ENCODE data around the gene TRIM38.

TRIM38 gene

GRCh38 chr6:25962149-25963127 lies at the start of gene TRIM38:
Gene TRIM38, plus strand, starts transcription at chr6:25962802. Its CDS starts 3,721 bp downstream, at chr6:25966523.
- TF ChIP-seq Cebpa-rat (IDR thresholded peaks at IDR 0.05), result no peak
- Histone ChIP-seq H3K36me3 (peaks cover 28 to 32% (median 30%) of the 10 kb centered on the region in 11 experiments), H3K27me3 (no peaks in the 10 kb centered on the region), H4K20me1 (peaks cover 12 to 34% (median 19%) of the 10 kb centered on the region in 11 experiments; a peak in 15 of 22 replicates), H3K4me1 (peaks cover 74 to 78% (median 75%) of the 10 kb centered on the region in 10 experiments), H3K9me3 (replicated peaks in 1 of 11) (peaks cover 10 to 38% (median 36%) of the 10 kb centered on the region in 11 experiments), H3K9ac (peak within 1 kb of the TSS; percentile 92 to 99 (median 97)), H3K27ac (peak within 1 kb of the TSS; percentile 95 to 100 (median 98)), H3K4me2 (peak within 1 kb of the TSS; percentile 92 to 98 (median 95)), H3K4me3 (peak within 1 kb of the TSS; percentile 73 to 94 (median 84))

- no peak overlapping the region for H3K9ac ChIP-seq
- no peaks in the 10 kb centered on the region; a peak in 1 of 22 replicates for H3K9me3 ChIP-seq (replicated peaks in 1 of 11)
- H3K36me3 ChIP-seq, result no peaks in the 10 kb centered on the region
- no peak for TF ChIP-seq Cebpa-rat (IDR thresholded peaks at IDR 0.05)
- H3K27ac ChIP-seq, result no peak overlapping the region
- H3K4me1 ChIP-seq, result peaks cover 0 to 8% (median 0%) of the 10 kb centered on the region in 10 experiments; a peak in 4 of 20 replicates
- no peak overlapping the region for H3K4me3 ChIP-seq
- H4K20me1 ChIP-seq, result no peaks in the 10 kb centered on the region
- no peak overlapping the region for H3K4me2 ChIP-seq
- H3K27me3 ChIP-seq, result no peaks in the 10 kb centered on the region
These were observed 48.9 kb upstream of the TRIM38 start for GRCh38 chr6:25913741-25914140.

GRCh38 chr6:25916330-25916729 lies 46.3 kb upstream of the TRIM38 start:
- peaks cover 0 to 10% (median 2%) of the 10 kb centered on the region in 10 experiments; a peak in 7 of 20 replicates for H3K4me1 ChIP-seq

GRCh38 chr6:25916789-25917490 lies 45.7 kb upstream of the TRIM38 start:
- no peaks in the 10 kb centered on the region for H3K27me3 ChIP-seq
- no peak overlapping the region for H3K9ac ChIP-seq
- no peak overlapping the region for H3K4me2 ChIP-seq
- no peaks in the 10 kb centered on the region for H3K36me3 ChIP-seq
- no peak overlapping the region for H3K27ac ChIP-seq
- no peak overlapping the region for H3K4me3 ChIP-seq
- no peaks in the 10 kb centered on the region; a peak in 1 of 22 replicates for H3K9me3 ChIP-seq (replicated peaks in 1 of 11)
- H3K4me1 ChIP-seq, result peaks cover 0 to 9% (median 0%) of the 10 kb centered on the region in 10 experiments; a peak in 4 of 20 replicates
- TF ChIP-seq Cebpa-rat (IDR thresholded peaks at IDR 0.05), result no peak
- H4K20me1 ChIP-seq, result no peaks in the 10 kb centered on the region

More at GRCh38 chr6:25916330-25916729, 46.3 kb upstream of the TRIM38 start:
- Histone ChIP-seq H3K36me3 (no peaks in the 10 kb centered on the region), H3K9me3 (replicated peaks in 1 of 11) (no peaks in the 10 kb centered on the region; a peak in 1 of 22 replicates), H3K9ac (no peak overlapping the region), H3K27me3 (no peaks in the 10 kb centered on the region), H3K4me3 (no peak overlapping the region), H3K27ac (no peak overlapping the region), H4K20me1 (no peaks in the 10 kb centered on the region), H3K4me2 (no peak overlapping the region)
- no peak for TF ChIP-seq Cebpa-rat (IDR thresholded peaks at IDR 0.05)

- Histone ChIP-seq H3K4me1 (peaks cover 0 to 11% (median 0%) of the 10 kb centered on the region in 10 experiments; a peak in 4 of 20 replicates), H3K4me3 (no peak overlapping the region), H3K4me2 (no peak overlapping the region), H3K9me3 (replicated peaks in 1 of 11) (no peaks in the 10 kb centered on the region; a peak in 1 of 22 replicates), H3K27me3 (no peaks in the 10 kb centered on the region), H3K36me3 (no peaks in the 10 kb centered on the region), H3K9ac (no peak overlapping the region), H4K20me1 (no peaks in the 10 kb centered on the region), H3K27ac (no peak overlapping the region)
- TF ChIP-seq Cebpa-rat (IDR thresholded peaks at IDR 0.05), result no peak
These were observed 44.4 kb upstream of the TRIM38 start for GRCh38 chr6:25918083-25918683.

- no peak overlapping the region for H3K4me3 ChIP-seq
- H3K36me3 ChIP-seq, result no peaks in the 10 kb centered on the region
- no peaks in the 10 kb centered on the region for H3K27me3 ChIP-seq
- no peak overlapping the region for H3K27ac ChIP-seq
- H3K4me1 ChIP-seq, result peaks cover 0 to 11% (median 0%) of the 10 kb centered on the region in 10 experiments; a peak in 4 of 20 replicates
- H3K9me3 ChIP-seq (replicated peaks in 1 of 11), result no peaks in the 10 kb centered on the region; a peak in 1 of 22 replicates
- H4K20me1 ChIP-seq, result no peaks in the 10 kb centered on the region
- H3K9ac ChIP-seq, result no peak overlapping the region
- no peak overlapping the region for H3K4me2 ChIP-seq
- no peak for TF ChIP-seq Cebpa-rat (IDR thresholded peaks at IDR 0.05)
These were observed 42.9 kb upstream of the TRIM38 start for GRCh38 chr6:25919657-25920056.

GRCh38 chr6:25921525-25922203 lies 40.9 kb upstream of the TRIM38 start:
- Histone ChIP-seq H4K20me1 (no peaks in the 10 kb centered on the region), H3K4me1 (peaks cover 0 to 24% (median under 1%) of the 10 kb centered on the region in 10 experiments; a peak in 9 of 20 replicates), H3K36me3 (no peaks in the 10 kb centered on the region), H3K9ac (no peak overlapping the region), H3K27ac (0 out of 22 replicates have a peak overlapping the region, but pooled peaks of 1 of the 11 experiments have one; percentile 7), H3K4me2 (peak overlapping the region in 1 of 11 experiments; percentile 32; a peak in 2 of 22 replicates), H3K9me3 (replicated peaks in 1 of 11) (no peaks in the 10 kb centered on the region; a peak in 1 of 22 replicates), H3K4me3 (no peak overlapping the region), H3K27me3 (no peaks in the 10 kb centered on the region)
- TF ChIP-seq Cebpa-rat (IDR thresholded peaks at IDR 0.05), result no peak

- H3K9me3 ChIP-seq (replicated peaks in 1 of 11), result no peaks in the 10 kb centered on the region; a peak in 1 of 22 replicates
- no peak for TF ChIP-seq Cebpa-rat (IDR thresholded peaks at IDR 0.05)
- no peak overlapping the region for H3K9ac ChIP-seq
- no peak overlapping the region for H3K4me3 ChIP-seq
- no peaks in the 10 kb centered on the region for H3K36me3 ChIP-seq
- H3K27me3 ChIP-seq, result no peaks in the 10 kb centered on the region
- peaks cover 0 to 30% (median 2%) of the 10 kb centered on the region in 10 experiments; a peak in 9 of 20 replicates for H3K4me1 ChIP-seq
- H3K4me2 ChIP-seq, result no peak overlapping the region
- no peak overlapping the region for H3K27ac ChIP-seq
- H4K20me1 ChIP-seq, result no peaks in the 10 kb centered on the region
These were observed 40.3 kb upstream of the TRIM38 start for GRCh38 chr6:25922301-25922700.

All from BLaER1 treated with 17β-estradiol and CSF1 and Interleukin-3, amounts not matched to agents 10 nM and 100 nM (cell line).